HUES48 (cell line): ENCODE data around the gene CDK15.
A peak's percentile ranks its signal among the peaks of the same experiment; 100 is the strongest.

ENCODE experiments used
- H3K27ac ChIP-seq: one replicate; pipeline ENCODE4 v1.7.0; 2013; ENCODE audit warnings: low read depth, low read length, inconsistent platforms
- H3K27me3 ChIP-seq: 2 replicates; pipeline ENCODE4 v1.6.1; 2013; ENCODE audit warnings: mild to moderate bottlenecking, low read length; ENCODE audit not compliant: control insufficient read depth, insufficient read depth
- H3K36me3 ChIP-seq: 2 replicates; pipeline ENCODE4 v1.6.1; 2013; ENCODE audit warnings: low read length; ENCODE audit not compliant: control insufficient read depth, insufficient read depth
- H3K4me1 ChIP-seq: 2 replicates; pipeline ENCODE4 v1.6.1; 2013; ENCODE audit warnings: mild to moderate bottlenecking, low read length; ENCODE audit not compliant: control insufficient read depth, insufficient read depth
- H3K4me3 ChIP-seq: 2 replicates; pipeline ENCODE4 v1.5.1; 2013; ENCODE audit warnings: mild to moderate bottlenecking, low read depth, low read length
- H3K9ac ChIP-seq: 2 replicates; pipeline ENCODE4 v1.6.1; 2013; ENCODE audit warnings: mild to moderate bottlenecking, low read depth, low read length, moderate library complexity
- H3K9me3 ChIP-seq: 2 replicates; pipeline ENCODE4 v1.6.1; 2013; ENCODE audit warnings: low read length; ENCODE audit not compliant: control insufficient read depth, insufficient read depth

The CDK15 gene

GRCh38 chr2:201866643-201867473 is 60.5 kb downstream of the CDK15 start:
- Histone ChIP-seq H3K27me3 (no peaks in the 10 kb centered on the region), H3K4me1 (peaks cover 14% of the 10 kb centered on the region), H3K9ac (no peak overlapping the region), H3K36me3 (no peaks in the 10 kb centered on the region), H3K9me3 (no peaks in the 10 kb centered on the region), H3K4me3 (no peak overlapping the region), H3K27ac (peak overlapping the region; percentile 66)

- Histone ChIP-seq H3K27me3 (no peaks in the 10 kb centered on the region), H3K4me3 (no peak overlapping the region), H3K9me3 (no peaks in the 10 kb centered on the region), H3K36me3 (no peaks in the 10 kb centered on the region), H3K27ac (no peak overlapping the region), H3K9ac (no peak overlapping the region), H3K4me1 (peaks cover 14% of the 10 kb centered on the region)
Measured at GRCh38 chr2:201871471-201871870, 65.1 kb downstream of the CDK15 start.

GRCh38 chr2:201872591-201872990 is 66.3 kb downstream of the CDK15 start:
- no peaks in the 10 kb centered on the region for H3K36me3 ChIP-seq
- H3K27ac ChIP-seq, result no peak overlapping the region
- no peak overlapping the region for H3K4me3 ChIP-seq
- peaks cover 8% of the 10 kb centered on the region for H3K4me1 ChIP-seq
- H3K27me3 ChIP-seq, result no peaks in the 10 kb centered on the region
- no peaks in the 10 kb centered on the region for H3K9me3 ChIP-seq
- H3K9ac ChIP-seq, result no peak overlapping the region

DNA sequence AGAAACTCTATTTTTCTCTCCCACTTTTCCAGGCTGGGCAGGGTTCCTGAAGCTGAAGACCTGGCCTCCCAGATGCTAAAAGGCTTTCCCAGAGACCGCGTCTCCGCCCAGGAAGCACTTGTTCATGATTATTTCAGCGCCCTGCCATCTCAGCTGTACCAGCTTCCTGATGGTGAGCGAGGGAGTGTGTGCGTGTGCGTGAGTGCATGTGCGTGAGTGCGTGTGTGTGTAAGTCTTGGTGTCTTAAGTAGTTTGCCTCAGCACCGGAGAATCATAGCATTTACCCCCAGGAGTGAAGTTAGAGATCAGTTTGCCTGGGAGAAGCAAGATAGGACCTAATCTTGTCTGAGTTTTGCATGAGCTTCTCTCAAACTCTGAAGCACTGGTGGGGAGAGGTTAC is 73.7 kb downstream of the CDK15 start:
- no peak overlapping the region for H3K27ac ChIP-seq
- H3K9ac ChIP-seq, result no peak overlapping the region

GRCh38 chr2:201880579-201880978 is 74.2 kb downstream of the CDK15 start:
- Histone ChIP-seq H3K4me3 (no peak overlapping the region), H3K27ac (no peak overlapping the region), H3K9ac (no peak overlapping the region)

More for the DNA sequence above, 73.7 kb downstream of the CDK15 start:
- no peaks in the 10 kb centered on the region for H3K36me3 ChIP-seq
- 0 out of 2 replicates have a peak, but pooled peaks cover 3% of the 10 kb centered on the region for H3K27me3 ChIP-seq
- no peaks in the 10 kb centered on the region for H3K9me3 ChIP-seq
- peaks cover 18% of the 10 kb centered on the region for H3K4me1 ChIP-seq
- H3K4me3 ChIP-seq, result no peak overlapping the region

DNA sequence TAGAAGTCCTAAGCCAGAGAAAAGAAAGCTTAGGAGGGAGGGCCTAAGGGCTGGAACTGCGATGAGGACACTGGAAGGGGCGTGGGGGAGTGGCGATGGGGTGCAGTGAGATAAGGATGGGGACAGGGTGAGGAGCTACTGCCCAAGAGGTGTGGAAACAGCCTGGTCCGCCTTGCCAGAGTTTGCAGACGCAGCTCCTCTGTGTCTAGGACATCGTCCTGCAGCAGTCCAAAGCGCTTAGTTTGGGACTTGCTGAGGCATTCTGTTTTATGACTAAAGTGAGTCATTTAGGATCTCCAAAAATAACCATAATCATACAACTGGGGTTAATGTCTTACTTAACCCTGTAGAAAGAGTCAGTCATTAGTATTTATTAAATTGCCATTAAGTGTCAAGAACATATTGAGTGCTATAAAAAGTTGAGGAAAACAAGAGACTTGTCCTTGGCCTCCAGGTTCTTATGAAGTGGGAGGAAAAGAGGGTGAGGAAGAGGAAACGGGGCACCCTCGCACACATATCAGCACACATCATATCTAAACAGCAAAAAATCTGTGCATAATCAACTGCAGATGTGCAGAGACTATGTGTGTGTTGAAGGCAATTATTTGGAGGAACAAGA is 74.8 kb downstream of the CDK15 start:
- Histone ChIP-seq H3K9ac (no peak overlapping the region), H3K4me1 (peaks cover 18% of the 10 kb centered on the region), H3K36me3 (no peaks in the 10 kb centered on the region), H3K4me3 (no peak overlapping the region), H3K27me3 (0 out of 2 replicates have a peak, but pooled peaks cover 3% of the 10 kb centered on the region), H3K27ac (no peak overlapping the region), H3K9me3 (no peaks in the 10 kb centered on the region)

More at GRCh38 chr2:201880579-201880978, 74.2 kb downstream of the CDK15 start:
- Histone ChIP-seq H3K27me3 (0 out of 2 replicates have a peak, but pooled peaks cover 3% of the 10 kb centered on the region), H3K9me3 (no peaks in the 10 kb centered on the region), H3K36me3 (no peaks in the 10 kb centered on the region), H3K4me1 (peaks cover 18% of the 10 kb centered on the region)

DNA sequence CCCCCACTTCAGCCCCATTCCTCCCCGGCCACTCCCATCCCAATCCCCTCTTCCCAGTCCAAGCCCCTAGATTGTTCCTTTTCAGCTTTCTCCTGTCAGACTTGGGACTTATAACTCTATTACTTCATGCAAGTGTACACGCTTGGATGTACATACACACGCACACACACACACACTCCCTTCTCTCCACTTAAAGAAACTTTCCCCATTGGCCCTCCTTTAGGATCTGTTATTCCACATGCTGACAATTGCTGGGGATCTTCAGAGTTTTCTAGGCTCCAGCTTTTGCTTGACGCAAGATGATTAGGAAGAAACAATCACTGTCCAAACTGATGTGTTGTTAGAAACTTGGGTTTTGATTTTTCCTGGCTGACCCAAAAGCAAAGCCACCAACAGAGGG is 75.4 kb downstream of the CDK15 start:
- H3K4me1 ChIP-seq, result peaks cover 18% of the 10 kb centered on the region
- H3K9ac ChIP-seq, result no peak overlapping the region
- no peak overlapping the region for H3K4me3 ChIP-seq
- H3K9me3 ChIP-seq, result no peaks in the 10 kb centered on the region
- H3K36me3 ChIP-seq, result no peaks in the 10 kb centered on the region
- no peak overlapping the region for H3K27ac ChIP-seq
- 0 out of 2 replicates have a peak, but pooled peaks cover 3% of the 10 kb centered on the region for H3K27me3 ChIP-seq

DNA sequence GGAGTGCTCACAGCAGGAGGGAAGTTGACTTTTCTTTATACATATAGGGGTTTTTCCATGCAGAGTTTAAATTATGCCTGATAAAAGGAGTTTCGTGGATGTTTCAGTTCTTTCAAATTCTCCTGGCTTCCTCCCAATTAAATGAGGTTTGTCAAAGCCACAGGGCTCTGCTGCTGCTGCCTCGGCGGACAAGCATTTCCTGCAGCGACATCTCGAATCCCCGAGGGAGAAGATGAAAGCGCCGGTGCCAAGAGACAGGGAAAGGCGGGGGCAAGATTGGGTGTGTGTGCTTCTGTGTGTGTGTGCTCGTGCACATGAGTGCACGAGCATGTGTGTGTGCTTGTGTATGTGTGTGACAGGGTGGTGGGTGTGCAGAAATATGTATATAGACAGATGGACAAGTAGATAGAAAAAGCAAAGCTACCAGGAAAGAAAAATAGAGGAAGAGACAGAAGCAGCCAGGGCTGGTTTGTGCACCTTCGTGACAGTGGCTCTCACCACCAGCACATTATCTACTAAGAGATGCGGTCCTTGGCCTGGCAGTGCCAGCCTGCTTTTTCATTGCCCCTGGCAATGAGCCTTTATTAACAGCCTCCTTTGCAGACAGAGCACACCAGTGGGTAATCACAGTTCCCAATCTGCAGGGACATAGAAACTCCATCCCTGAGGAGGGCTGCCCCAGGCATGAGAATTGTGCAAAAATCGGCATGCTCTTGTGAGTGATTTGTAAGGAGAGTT is 76.2 kb downstream of the CDK15 start:
- no peaks in the 10 kb centered on the region for H3K9me3 ChIP-seq
- H3K27ac ChIP-seq, result no peak overlapping the region
- H3K27me3 ChIP-seq, result 0 out of 2 replicates have a peak, but pooled peaks cover 3% of the 10 kb centered on the region
- H3K4me3 ChIP-seq, result no peak overlapping the region
- H3K36me3 ChIP-seq, result no peaks in the 10 kb centered on the region
- H3K9ac ChIP-seq, result no peak overlapping the region
- H3K4me1 ChIP-seq, result peaks cover 18% of the 10 kb centered on the region

DNA sequence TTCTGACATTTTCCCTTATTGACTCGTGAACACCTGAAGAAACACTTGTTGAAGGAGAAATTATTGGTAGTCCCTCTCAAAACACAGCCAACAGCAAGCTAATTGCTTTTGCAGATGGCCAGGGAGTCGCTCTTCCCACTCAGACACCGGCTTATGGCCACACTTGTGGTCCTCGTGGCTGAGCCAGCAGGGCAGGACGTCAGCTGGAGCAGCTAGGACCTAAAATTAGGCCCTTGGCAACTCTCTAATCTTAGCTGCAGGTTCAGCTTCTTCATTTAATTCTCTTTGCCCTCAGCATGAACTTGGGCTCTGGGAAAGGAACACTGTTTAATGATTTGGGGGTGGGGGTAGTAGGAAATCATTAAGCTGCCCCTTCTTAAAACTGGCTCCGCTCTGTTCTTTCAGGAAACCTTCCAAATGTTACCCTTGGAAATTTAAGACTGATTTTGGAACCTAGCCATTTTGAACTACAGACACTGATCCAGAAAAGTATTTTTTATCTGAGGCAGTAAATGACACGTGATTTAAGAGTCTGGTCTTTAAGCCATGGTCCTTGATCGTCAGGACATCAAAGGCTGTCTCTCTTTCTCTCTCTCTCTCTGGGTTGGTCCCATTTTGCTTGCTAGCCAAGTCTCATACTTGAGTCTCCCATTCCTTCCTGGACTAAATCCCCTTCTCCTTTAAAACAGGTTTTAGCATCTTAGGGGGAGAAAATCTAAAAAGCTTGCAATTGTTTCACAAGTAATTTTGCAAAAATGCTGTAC is 77.5 kb downstream of the CDK15 start:
- Histone ChIP-seq H3K27me3 (0 out of 2 replicates have a peak, but pooled peaks cover 3% of the 10 kb centered on the region), H3K27ac (no peak overlapping the region), H3K4me3 (no peak overlapping the region), H3K4me1 (peaks cover 31% of the 10 kb centered on the region), H3K9me3 (no peaks in the 10 kb centered on the region), H3K9ac (no peak overlapping the region), H3K36me3 (no peaks in the 10 kb centered on the region)

- Histone ChIP-seq H3K36me3 (no peaks in the 10 kb centered on the region), H3K27me3 (0 out of 2 replicates have a peak, but pooled peaks cover 3% of the 10 kb centered on the region), H3K4me3 (no peak overlapping the region), H3K9ac (no peak overlapping the region), H3K27ac (no peak overlapping the region), H3K4me1 (peaks cover 36% of the 10 kb centered on the region), H3K9me3 (no peaks in the 10 kb centered on the region)
Measured at GRCh38 chr2:201886504-201886903, 80.2 kb downstream of the CDK15 start.
